GM23248 (cell line): Measurements from ENCODE around the gene ACD.

Experiments used
- EZH2 ChIP-seq: fragments of 200-600 bp; sonication (generic); IDR thresholded peaks from 2 replicates; pipeline ENCODE4 v1.6.1; 2018; ENCODE audit warnings: antibody characterized with exemption, mild to moderate bottlenecking; ENCODE audit not compliant: insufficient read depth, poor library complexity, severe bottlenecking
- EZH2phosphoT487 ChIP-seq: fragments of 200-600 bp; sonication (generic); IDR thresholded peaks from 2 replicates; pipeline ENCODE4 v1.6.1; 2018; ENCODE audit warnings: antibody characterized with exemption, moderate library complexity, mild to moderate bottlenecking, low read depth; ENCODE audit not compliant: insufficient read depth

GRCh38 chr16:67672306-67672705 lies 12.2 kb upstream of the ACD start:
- TF ChIP-seq EZH2 (no peak), EZH2phosphoT487 (no peak)
